H9 (cell line): ENCODE results near the gene PLEKHA7. TPM values are rescaled to one million over a fixed set of nuclear protein-coding genes. Genes with fewer than 3 reads are reported as not detected.

Source experiments
- DNase-seq: peaks from one replicate; pipeline ENCODE4 v3.0.0-alpha.2; 2017
- H2AFZ ChIP-seq: one replicate; pipeline ENCODE4 v1.6.1; 2013; ENCODE audit warnings: mild to moderate bottlenecking, low read length, control low read depth, moderate library complexity
- H2AK5ac ChIP-seq: 2 replicates; pipeline ENCODE4 v1.6.1; 2013; ENCODE audit warnings: low read length, control low read depth, mixed read lengths; ENCODE audit not compliant: insufficient read length
- H2BK120ac ChIP-seq: one replicate; pipeline ENCODE4 v1.6.1; 2013; ENCODE audit warnings: low read depth, mild to moderate bottlenecking, low read length, control low read depth, inconsistent platforms; ENCODE audit not compliant: poor library complexity, severe bottlenecking
- H2BK12ac ChIP-seq: 2 replicates; pipeline ENCODE4 v1.6.1; 2013; ENCODE audit warnings: low read length, control low read depth, mixed read lengths, low read depth; ENCODE audit not compliant: insufficient read length
- H2BK15ac ChIP-seq: 2 replicates; pipeline ENCODE4 v1.6.1; 2013; ENCODE audit warnings: low read depth, low read length, control low read depth
- H2BK20ac ChIP-seq: one replicate; pipeline ENCODE4 v1.6.1; 2013; ENCODE audit warnings: low read depth, mild to moderate bottlenecking, low read length, control low read depth, inconsistent platforms; ENCODE audit not compliant: poor library complexity, severe bottlenecking
- H2BK5ac ChIP-seq: 2 replicates; pipeline ENCODE4 v1.6.1; 2013; ENCODE audit warnings: low read length, control low read depth, mixed read lengths; ENCODE audit not compliant: insufficient read length
- H3K14ac ChIP-seq: 2 replicates; pipeline ENCODE4 v1.6.1; 2013; ENCODE audit warnings: low read length, control low read depth; ENCODE audit not compliant: insufficient read depth
- H3K18ac ChIP-seq: 2 replicates; pipeline ENCODE4 v1.6.1; 2013; ENCODE audit warnings: low read depth, mild to moderate bottlenecking, mixed read lengths, low read length, control low read depth; ENCODE audit not compliant: insufficient read length
- H3K23ac ChIP-seq: 2 replicates; pipeline ENCODE4 v1.6.1; 2013; ENCODE audit warnings: low read length, control low read depth, mixed read lengths, low read depth; ENCODE audit not compliant: insufficient read length
- H3K23me2 ChIP-seq: 2 replicates; pipeline ENCODE4 v1.6.1; 2013; ENCODE audit warnings: low read depth, mild to moderate bottlenecking, mixed read lengths, low read length, control low read depth; ENCODE audit not compliant: insufficient read length, poor library complexity, severe bottlenecking
- H3K27ac ChIP-seq: 2 replicates; pipeline ENCODE4 v1.5.1; 2013; ENCODE audit warnings: low read length, control low read depth, mixed read lengths, low read depth; ENCODE audit not compliant: insufficient read length
- H3K27me3 ChIP-seq: 2 replicates; pipeline ENCODE4 v1.6.1; 2013; ENCODE audit warnings: low read length, control low read depth, inconsistent platforms; ENCODE audit not compliant: insufficient read depth
- H3K4ac ChIP-seq: 2 replicates; pipeline ENCODE4 v1.6.1; 2013; ENCODE audit warnings: low read depth, mild to moderate bottlenecking, control low read depth, inconsistent platforms, low read length, moderate library complexity
- H3K4me1 ChIP-seq: 2 replicates; pipeline ENCODE4 v1.6.1; 2013; ENCODE audit warnings: low read length, control low read depth, inconsistent platforms; ENCODE audit not compliant: insufficient read depth
- H3K4me2 ChIP-seq: 2 replicates; pipeline ENCODE4 v1.6.1; 2013; ENCODE audit warnings: low read length, control low read depth, mixed read lengths; ENCODE audit not compliant: insufficient read length, insufficient read depth
- H3K56ac ChIP-seq: 2 replicates; pipeline ENCODE4 v1.6.1; 2013; ENCODE audit warnings: low read depth, mild to moderate bottlenecking, mixed read lengths, low read length, control low read depth; ENCODE audit not compliant: insufficient read length
- H3K79me1 ChIP-seq: 2 replicates; pipeline ENCODE4 v1.6.1; 2013; ENCODE audit warnings: low read depth, mild to moderate bottlenecking, moderate library complexity, low read length, control low read depth, inconsistent platforms; ENCODE audit not compliant: insufficient read depth, poor library complexity, severe bottlenecking
- H3K79me2 ChIP-seq: 2 replicates; pipeline ENCODE4 v1.6.1; 2013; ENCODE audit warnings: low read length, control low read depth, inconsistent platforms; ENCODE audit not compliant: insufficient read depth
- H3K9ac ChIP-seq: 2 replicates; pipeline ENCODE4 v1.6.1; 2013; ENCODE audit warnings: low read length, control low read depth, mixed read lengths; ENCODE audit not compliant: insufficient read length; ENCODE audit errors: extremely low read depth
- H3K9me3 ChIP-seq: one replicate; pipeline ENCODE4 v1.6.1; 2013; ENCODE audit warnings: low read depth, low read length, inconsistent platforms; ENCODE audit not compliant: control insufficient read depth
- H3T11ph ChIP-seq: one replicate; pipeline ENCODE4 v1.6.1; 2013; ENCODE audit warnings: mild to moderate bottlenecking, low read length, control low read depth, inconsistent platforms
- H4K20me1 ChIP-seq: one replicate; pipeline ENCODE4 v1.6.1; 2013; ENCODE audit not compliant: control insufficient read depth, insufficient read length, insufficient read depth
- H4K5ac ChIP-seq: 2 replicates; pipeline ENCODE4 v1.6.1; 2013; ENCODE audit warnings: low read depth, mild to moderate bottlenecking, mixed read lengths, low read length, control low read depth; ENCODE audit not compliant: insufficient read length
- H4K8ac ChIP-seq: replicated peaks from 2 replicates; pipeline ENCODE4 v1.6.1; 2013; ENCODE audit warnings: low read length, control low read depth, mixed read lengths, low read depth; ENCODE audit not compliant: insufficient read length
- H4K91ac ChIP-seq: 2 replicates; pipeline ENCODE4 v1.6.1; 2013; ENCODE audit warnings: low read depth, mild to moderate bottlenecking, moderate library complexity, mixed read lengths, low read length, control low read depth; ENCODE audit not compliant: insufficient read length
- H3K27ac Mint-ChIP-seq, 3 experiments: 2 replicates in 2 of 3; 3 replicates in 1 of 3; pipeline ENCODE4 v1.8.0; 2020 to 2021; ENCODE audit warnings: mixed read lengths in 3 of 3, mild to moderate bottlenecking in 1 of 3, moderate library complexity in 1 of 3
- H3K27me3 Mint-ChIP-seq: 2 replicates; pipeline ENCODE4 v1.8.0; 2021; ENCODE audit warnings: low read depth, mild to moderate bottlenecking, moderate library complexity, mixed read lengths
- H3K36me3 Mint-ChIP-seq, 3 experiments: 2 replicates in 2 of 3; 3 replicates in 1 of 3; pipeline ENCODE4 v1.8.0; 2020 to 2021; ENCODE audit warnings: low read depth in 3 of 3, mixed read lengths in 3 of 3; ENCODE audit not compliant: insufficient read depth in 1 of 3
- H3K4me1 Mint-ChIP-seq, 2 experiments: 2 replicates each; pipeline ENCODE4 v1.8.0; 2020; ENCODE audit warnings: mixed read lengths in 2 of 2
- H3K4me3 Mint-ChIP-seq, 2 experiments: 2 replicates in 1 of 2; 3 replicates in 1 of 2; pipeline ENCODE4 v1.8.0; 2020 to 2021; ENCODE audit warnings: mild to moderate bottlenecking in 2 of 2, mixed read lengths in 2 of 2, moderate library complexity in 1 of 2
- H3K9me3 Mint-ChIP-seq, 2 experiments: 2 replicates in 1 of 2; 3 replicates in 1 of 2; pipeline ENCODE4 v1.8.0; 2020; ENCODE audit warnings: mild to moderate bottlenecking in 2 of 2, mixed read lengths in 2 of 2, moderate library complexity in 1 of 2
- WGBS: extraction: QIAGEN DNeasy Blood & Tissue Kit; methylation state at CpG from one replicate; pipeline ENCODE4 v1.1.7; 2013; ENCODE audit warnings: missing lambda C conversion rate, low lambda C conversion rate, mixed read lengths; ENCODE audit not compliant: insufficient read length; ENCODE audit errors: extremely low coverage; 5-methylcytosine and 5-hydroxymethylcytosine counted together
- total RNA-seq: library from RNA; stranded (reverse); gene quantifications from 2 replicates; pipeline ENCODE4 v1.2.1, GENCODE V29; 2021
- TF ChIP-seq, protein P1 (sequence below): fragments of 200-600 bp; sonication (generic); conservative IDR thresholded peaks from 3 replicates; pipeline ENCODE4 v1.8.0; 2021; ENCODE audit warnings: antibody characterized with exemption, mild to moderate bottlenecking

PLEKHA7 gene
- total RNA-seq, 1 experiment from 2014 or later = 21.0 TPM

DNA sequence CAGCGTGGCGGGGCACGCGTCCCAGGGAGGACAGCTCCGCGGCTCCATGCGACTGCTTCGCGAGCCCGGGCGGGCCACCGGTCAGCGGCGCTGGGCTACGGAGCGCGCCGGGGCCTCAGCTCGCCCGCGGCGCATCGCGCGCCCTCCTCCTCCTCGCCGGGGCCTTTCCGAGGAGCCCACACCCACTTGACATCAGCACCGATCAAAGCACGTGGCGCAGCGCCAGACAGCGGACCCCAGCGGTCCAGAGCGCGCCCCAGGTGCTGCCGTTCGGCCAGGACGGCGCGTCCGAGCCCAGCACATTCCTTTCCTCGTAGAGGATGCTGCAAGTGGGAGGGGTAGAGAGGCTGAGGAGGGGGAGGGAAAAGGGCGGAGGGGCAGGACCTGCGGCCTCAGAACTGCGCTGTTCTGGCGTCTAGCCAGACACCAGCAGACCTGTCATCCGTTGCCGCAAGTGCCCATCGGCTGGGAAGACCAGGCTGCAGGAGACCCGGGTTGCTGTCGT lies 88.6 kb downstream of the PLEKHA7 start:
- Histone ChIP-seq H3K27ac (no peak overlapping the region), H2AFZ (no peak overlapping the region), H2BK5ac (no peak overlapping the region), H3K9me3 (no peaks in the 10 kb centered on the region), H4K5ac (no peak overlapping the region), H3K9ac (no peak overlapping the region), H4K8ac (no peak overlapping the region), H3K23me2 (peaks cover 13% of the 10 kb centered on the region), H2BK15ac (no peak overlapping the region; the same call in 1 of the 2 replicates), H3K4me2 (peak overlapping the region; percentile 89), H3K27me3 (peaks cover 13% of the 10 kb centered on the region; the same call in 1 of the 2 replicates), H4K91ac (no peak overlapping the region), H4K20me1 (no peaks in the 10 kb centered on the region), H3K4me1 (peaks cover 6% of the 10 kb centered on the region; the same call in 1 of the 2 replicates), H3K23ac (no peak overlapping the region), H2BK20ac (no peak overlapping the region), H2AK5ac (no peak overlapping the region), H3K18ac (no peak overlapping the region), H3K56ac (no peak overlapping the region), H3K79me2 (no peaks in the 10 kb centered on the region), H2BK120ac (no peak overlapping the region), H3K79me1 (no peaks in the 10 kb centered on the region), H3K4ac (no peak overlapping the region), H3T11ph (no peak overlapping the region), H2BK12ac (no peak overlapping the region), H3K14ac (no peak overlapping the region; the same call in 1 of the 2 replicates)
- peak; percentile 83 for DNase-seq
- H3K4me1 Mint-ChIP-seq = peaks cover 32 to 39% of the 10 kb centered on the region in 2 experiments
- H3K27me3 Mint-ChIP-seq = peaks cover 61% of the 10 kb centered on the region
- TF ChIP-seq, protein P1, sequence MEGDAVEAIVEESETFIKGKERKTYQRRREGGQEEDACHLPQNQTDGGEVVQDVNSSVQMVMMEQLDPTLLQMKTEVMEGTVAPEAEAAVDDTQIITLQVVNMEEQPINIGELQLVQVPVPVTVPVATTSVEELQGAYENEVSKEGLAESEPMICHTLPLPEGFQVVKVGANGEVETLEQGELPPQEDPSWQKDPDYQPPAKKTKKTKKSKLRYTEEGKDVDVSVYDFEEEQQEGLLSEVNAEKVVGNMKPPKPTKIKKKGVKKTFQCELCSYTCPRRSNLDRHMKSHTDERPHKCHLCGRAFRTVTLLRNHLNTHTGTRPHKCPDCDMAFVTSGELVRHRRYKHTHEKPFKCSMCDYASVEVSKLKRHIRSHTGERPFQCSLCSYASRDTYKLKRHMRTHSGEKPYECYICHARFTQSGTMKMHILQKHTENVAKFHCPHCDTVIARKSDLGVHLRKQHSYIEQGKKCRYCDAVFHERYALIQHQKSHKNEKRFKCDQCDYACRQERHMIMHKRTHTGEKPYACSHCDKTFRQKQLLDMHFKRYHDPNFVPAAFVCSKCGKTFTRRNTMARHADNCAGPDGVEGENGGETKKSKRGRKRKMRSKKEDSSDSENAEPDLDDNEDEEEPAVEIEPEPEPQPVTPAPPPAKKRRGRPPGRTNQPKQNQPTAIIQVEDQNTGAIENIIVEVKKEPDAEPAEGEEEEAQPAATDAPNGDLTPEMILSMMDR = no peak
- H3K9me3 Mint-ChIP-seq = no peaks in the 10 kb centered on the region; a peak in 1 of 5 replicates
- H3K27ac Mint-ChIP-seq = no peak overlapping the region; a peak in 1 of 7 replicates
- no peaks in the 10 kb centered on the region; a peak in 1 of 7 replicates for H3K36me3 Mint-ChIP-seq
- H3K4me3 Mint-ChIP-seq = peak overlapping the region; percentile 79 to 93
- WGBS = no CpG with 5 or more reads among the region's 52 CpGs
